Dermis blood vessel endothelial cell (primary cell): ENCODE results near the gene KRTAP1-3. TPM values are rescaled to one million over a fixed set of nuclear protein-coding genes. Genes with fewer than 3 reads are reported as not detected.
"Not testable (repeated sequence)": the region's sequence is repeated elsewhere in the genome, so short reads cannot be mapped to it uniquely, and the experiment has no call there.

ENCODE experiments used
- DNase-seq: peaks from one replicate; pipeline ENCODE4 v3.0.0; 2010
- total RNA-seq: library from RNA; depleted of rRNA; stranded (reverse); fragments of >200 nt; gene quantifications from 2 replicates; pipeline ENCODE4 v1.2.3, GENCODE V29; 2014

The KRTAP1-3 gene
- total RNA-seq, 1 donor from 2014 or later, result not detected

- DNase-seq, result no peak
Observed at GRCh38 chr17:41054025-41054424, 19.4 kb upstream of the KRTAP1-3 start.

GRCh38 chr17:41052566-41052965 lies 17.9 kb upstream of the KRTAP1-3 start:
- no peak for DNase-seq

GRCh38 chr17:41049110-41049509 lies 14.4 kb upstream of the KRTAP1-3 start:
- peak; percentile 5 for DNase-seq

- no peak for DNase-seq
Observed at GRCh38 chr17:41048441-41048840, 13.8 kb upstream of the KRTAP1-3 start.

GRCh38 chr17:41046735-41047465 lies 12.2 kb upstream of the KRTAP1-3 start, which contains the start of gene KRTAP2-1:
TSS of gene KRTAP2-1 (minus strand) at chr17:41047316. CDS start at chr17:41047267, 49 bp downstream.
- DNase-seq, result not testable (repeated sequence)

GRCh38 chr17:41042953-41043352 lies 8.3 kb upstream of the KRTAP1-3 start:
- no peak for DNase-seq

- not testable (repeated sequence) for DNase-seq
Observed at GRCh38 chr17:41040783-41041571, 6.3 kb upstream of the KRTAP1-3 start, which contains the start of gene KRTAP1-1. TSS of gene KRTAP1-1 (minus strand) at chr17:41041450. CDS start at chr17:41041397, 53 bp downstream.

GRCh38 chr17:41037853-41038350 lies 3.2 kb upstream of the KRTAP1-3 start:
- no peak for DNase-seq

GRCh38 chr17:41029633-41030245 lies 4.9 kb downstream of the KRTAP1-3 start, which contains the start of gene KRTAP1-4:
TSS of gene KRTAP1-4 (minus strand) at chr17:41030195. CDS start at chr17:41030078, 117 bp downstream.
- no peak for DNase-seq

- DNase-seq, result no peak
Observed at GRCh38 chr17:41026715-41027471, 7.8 kb downstream of the KRTAP1-3 start, which contains the start of gene KRTAP1-5. TSS of gene KRTAP1-5 (minus strand) at chr17:41027208. CDS start at chr17:41027155, 53 bp downstream.

GRCh38 chr17:41024697-41025096 lies 10.0 kb downstream of the KRTAP1-3 start:
- DNase-seq, result no peak

- DNase-seq, result no peak
Observed at GRCh38 chr17:41020336-41020735, 14.3 kb downstream of the KRTAP1-3 start.

- DNase-seq, result no peak
Observed at GRCh38 chr17:41019415-41019814, 15.3 kb downstream of the KRTAP1-3 start.

GRCh38 chr17:41018541-41018940 lies 16.1 kb downstream of the KRTAP1-3 start:
- no peak for DNase-seq

- no peak for DNase-seq
Observed at GRCh38 chr17:41016578-41017215, 18.0 kb downstream of the KRTAP1-3 start.

GRCh38 chr17:41015454-41015853 lies 19.2 kb downstream of the KRTAP1-3 start:
- DNase-seq, result no peak

GRCh38 chr17:41013606-41014005 lies 21.1 kb downstream of the KRTAP1-3 start:
- DNase-seq, result no peak

GRCh38 chr17:41013181-41013580 lies 21.5 kb downstream of the KRTAP1-3 start:
- DNase-seq, result no peak

GRCh38 chr17:41012326-41013120 lies 22.2 kb downstream of the KRTAP1-3 start:
- no peak for DNase-seq

GRCh38 chr17:41010441-41010840 lies 24.2 kb downstream of the KRTAP1-3 start:
- no peak for DNase-seq

- no peak for DNase-seq
Observed at GRCh38 chr17:41009936-41010335, 24.7 kb downstream of the KRTAP1-3 start.
